Caco-2 (cell line): Measurements from ENCODE around the gene JAKMIP3. TPM values are rescaled to one million over a fixed set of nuclear protein-coding genes. Genes with fewer than 3 reads are reported as not detected.
"Not testable (repeated sequence)": the region's sequence is repeated elsewhere in the genome, so short reads cannot be mapped to it uniquely, and the experiment has no call there.

Source experiments
- BruUV-seq: library from RNA; stranded (reverse); fragments of 400-500 nt; replicated peaks from 2 replicates; lab custom pipeline; 2021; lab: Mats Ljungman, UMichigan
- CTCF ChIA-PET: fragments of 300-600 bp; sonication (Branson Sonifier 250); formaldehyde crosslinking; loops from one replicate; lab custom pipeline; 2022; ENCODE audit warnings: antibody characterized with exemption; lab: Charles Lee
- POLR2A ChIA-PET: fragments of 300-600 bp; sonication (Branson Sonifier 250); formaldehyde crosslinking; loops from one replicate; lab custom pipeline; 2022; ENCODE audit warnings: antibody characterized with exemption; lab: Charles Lee
- DNase-seq, 2 experiments: peaks; one replicate each; pipeline versions ENCODE4 v3.0.0 to v3.0.0-alpha.2; 2020 to 2022
- H3K27me3 ChIP-seq: replicated peaks from 2 replicates; pipeline ENCODE4 v1.6.0; 2011; ENCODE audit warnings: low read length; ENCODE audit not compliant: control insufficient read depth, insufficient read depth
- H3K36me3 ChIP-seq: 2 replicates; pipeline ENCODE4 v1.5.1; 2011; ENCODE audit warnings: low read length; ENCODE audit not compliant: control insufficient read depth, insufficient read depth
- H3K4me1 ChIP-seq: fragments of 250-450 bp; sonication (Bioruptor Pico); 2 replicates; pipeline ENCODE4 v1.5.1; 2020; ENCODE audit warnings: mild to moderate bottlenecking
- H3K4me3 ChIP-seq: 2 replicates; pipeline ENCODE4 v1.5.1; 2011; ENCODE audit warnings: low read depth, mild to moderate bottlenecking, control low read depth, low read length
- H3K9me3 ChIP-seq: fragments of 250-450 bp; sonication (Bioruptor Pico); 2 replicates; pipeline ENCODE4 v1.5.1; 2020; ENCODE audit warnings: mild to moderate bottlenecking, moderate library complexity
- H3K27ac Mint-ChIP-seq: one replicate; pipeline ENCODE4 v1.8.0; 2022; ENCODE audit warnings: mixed read lengths; ENCODE audit not compliant: unreplicated experiment
- H3K27me3 Mint-ChIP-seq: one replicate; pipeline ENCODE4 v1.8.0; 2022; ENCODE audit warnings: mixed read lengths; ENCODE audit not compliant: insufficient read depth, unreplicated experiment
- H3K36me3 Mint-ChIP-seq: one replicate; pipeline ENCODE4 v1.8.0; 2022; ENCODE audit warnings: mild to moderate bottlenecking, mixed read lengths; ENCODE audit not compliant: insufficient read depth, unreplicated experiment
- H3K4me1 Mint-ChIP-seq: one replicate; pipeline ENCODE4 v1.8.0; 2022; ENCODE audit warnings: low read depth, mixed read lengths; ENCODE audit not compliant: unreplicated experiment
- H3K4me3 Mint-ChIP-seq: one replicate; pipeline ENCODE4 v1.8.0; 2022; ENCODE audit warnings: mild to moderate bottlenecking, moderate library complexity, mixed read lengths; ENCODE audit not compliant: unreplicated experiment
- H3K9me3 Mint-ChIP-seq: one replicate; pipeline ENCODE4 v1.8.0; 2022; ENCODE audit warnings: mixed read lengths; ENCODE audit not compliant: unreplicated experiment
- intact Hi-C: fragments of 100-400 bp; cut with micrococcal nuclease; formaldehyde crosslinking; loops from one replicate; pipeline ENCODE4 v1.10.0; 2022; ENCODE audit not compliant: unreplicated experiment
- total RNA-seq: library from RNA; stranded (reverse); gene quantifications from 2 replicates; pipeline ENCODE4 v1.2.3, GENCODE V29; 2022
- TF ChIP-seq, protein P1 (sequence below), 2 experiments: fragments of 200-600 bp in 1 of 2; IDR thresholded peaks; 1 replicate in 1 of 2; 2 replicates in 1 of 2; pipeline versions ENCODE4 v1.5.1 to v1.8.0; 2011 to 2022; ENCODE audit warnings: antibody characterized with exemption in 1 of 2, control low read depth in 1 of 2, inconsistent platforms in 1 of 2, low read depth in 1 of 2, low read length in 1 of 2, mild to moderate bottlenecking in 1 of 2, moderate library complexity in 1 of 2; ENCODE audit not compliant: insufficient read depth in 1 of 2, severe bottlenecking in 1 of 2, unreplicated experiment in 1 of 2

Gene JAKMIP3
- total RNA-seq, 1 experiment from 2014 or later, result 0.50 TPM

DNA sequence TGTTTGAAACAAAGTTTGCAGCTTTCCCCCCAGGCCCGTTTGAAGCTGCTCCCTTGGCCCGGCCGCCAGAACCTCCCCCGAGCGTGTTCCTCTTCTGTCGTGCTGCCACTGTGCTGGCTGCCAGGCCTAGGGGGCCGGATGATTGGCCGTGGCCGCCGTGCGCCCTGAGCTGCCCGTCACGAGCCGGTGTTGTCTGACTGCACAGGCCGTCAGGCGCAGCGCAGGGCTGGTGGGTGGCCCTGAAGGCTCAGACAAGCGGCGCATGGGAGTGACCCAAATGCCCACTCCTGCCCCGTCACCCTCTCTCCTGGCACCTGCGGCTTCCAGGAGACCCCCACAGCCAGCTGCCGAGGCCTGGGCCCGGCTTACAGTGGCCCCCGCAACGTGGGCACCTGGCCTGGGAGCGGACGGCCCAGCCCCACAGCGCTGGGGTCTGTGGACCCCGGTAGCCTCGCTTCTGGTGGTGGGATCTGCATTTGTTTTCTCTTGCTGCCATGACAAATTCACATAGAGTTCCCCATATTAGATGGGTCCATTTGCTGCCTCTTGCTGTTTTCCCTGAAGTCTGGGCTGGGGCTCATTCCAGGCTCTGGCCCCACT, 13.1 kb downstream of the JAKMIP3 start:
- Mint-ChIP-seq H3K9me3 (no peaks in the 10 kb centered on the region), H3K27me3 (peaks cover 4% of the 10 kb centered on the region), H3K27ac (no peak overlapping the region), H3K4me1 (no peaks in the 10 kb centered on the region), H3K36me3 (no peaks in the 10 kb centered on the region), H3K4me3 (no peak overlapping the region)
- Histone ChIP-seq H3K4me3 (no peak overlapping the region), H3K9me3 (no peaks in the 10 kb centered on the region; the same call in 1 of the 2 replicates), H3K4me1 (no peaks in the 10 kb centered on the region), H3K27me3 (no peaks in the 10 kb centered on the region; the same call in 1 of the 2 replicates), H3K36me3 (no peaks in the 10 kb centered on the region)
- TF ChIP-seq, protein P1, sequence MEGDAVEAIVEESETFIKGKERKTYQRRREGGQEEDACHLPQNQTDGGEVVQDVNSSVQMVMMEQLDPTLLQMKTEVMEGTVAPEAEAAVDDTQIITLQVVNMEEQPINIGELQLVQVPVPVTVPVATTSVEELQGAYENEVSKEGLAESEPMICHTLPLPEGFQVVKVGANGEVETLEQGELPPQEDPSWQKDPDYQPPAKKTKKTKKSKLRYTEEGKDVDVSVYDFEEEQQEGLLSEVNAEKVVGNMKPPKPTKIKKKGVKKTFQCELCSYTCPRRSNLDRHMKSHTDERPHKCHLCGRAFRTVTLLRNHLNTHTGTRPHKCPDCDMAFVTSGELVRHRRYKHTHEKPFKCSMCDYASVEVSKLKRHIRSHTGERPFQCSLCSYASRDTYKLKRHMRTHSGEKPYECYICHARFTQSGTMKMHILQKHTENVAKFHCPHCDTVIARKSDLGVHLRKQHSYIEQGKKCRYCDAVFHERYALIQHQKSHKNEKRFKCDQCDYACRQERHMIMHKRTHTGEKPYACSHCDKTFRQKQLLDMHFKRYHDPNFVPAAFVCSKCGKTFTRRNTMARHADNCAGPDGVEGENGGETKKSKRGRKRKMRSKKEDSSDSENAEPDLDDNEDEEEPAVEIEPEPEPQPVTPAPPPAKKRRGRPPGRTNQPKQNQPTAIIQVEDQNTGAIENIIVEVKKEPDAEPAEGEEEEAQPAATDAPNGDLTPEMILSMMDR (IDR thresholded peaks at IDR 0.05; ENCODE audit: insufficient read depth in 1 of 2, low read depth in 1 of 2, low read length in 1 of 2, severe bottlenecking in 1 of 2, unreplicated experiment in 1 of 2), result no peak
- no TSS peak for BruUV-seq
- DNase-seq, result no peak
- CTCF ChIA-PET, result no interaction called here
- intact Hi-C loops, result no loop called here
- POLR2A ChIA-PET, result no interaction called here

DNA sequence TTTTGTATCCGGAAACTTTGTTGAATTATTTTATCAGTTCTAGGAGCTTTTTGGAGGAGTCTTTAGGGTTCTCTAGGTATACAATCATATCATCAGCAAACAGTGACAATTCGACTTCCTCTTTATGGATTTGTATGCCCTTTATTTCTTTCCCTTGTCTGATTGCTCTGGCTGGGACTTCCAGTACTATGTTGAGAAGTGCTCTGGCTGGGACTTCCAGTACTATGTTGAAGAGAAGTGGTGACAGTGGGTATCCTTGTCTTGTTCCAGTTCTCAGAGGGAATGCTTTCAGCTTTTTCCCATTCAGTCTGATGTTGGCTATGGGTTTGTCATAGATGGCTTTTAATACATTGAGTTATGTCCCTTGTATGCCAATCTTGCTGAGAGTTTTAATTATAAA, 18.6 kb downstream of the JAKMIP3 start:
- not testable (repeated sequence) for BruUV-seq, DNase-seq

DNA sequence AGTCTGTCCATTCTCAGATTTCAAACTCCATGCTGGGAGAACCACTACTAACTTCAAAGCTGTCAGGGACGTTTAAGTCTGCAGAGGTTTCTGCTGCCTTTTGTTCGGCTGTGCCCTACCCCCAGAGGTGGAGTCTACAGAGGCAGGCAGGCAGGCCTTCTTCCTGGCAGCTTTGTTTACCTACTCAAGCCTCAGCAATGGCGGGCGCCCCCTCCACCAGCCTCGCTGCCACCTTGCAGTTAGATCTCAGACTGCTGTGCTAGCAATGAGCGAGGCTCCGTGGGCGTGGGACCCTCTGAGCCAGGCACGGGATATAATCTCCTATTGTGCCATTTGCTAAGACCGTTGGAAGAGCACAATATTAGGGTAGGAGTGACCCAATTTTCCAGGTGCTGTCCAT, 27.5 kb downstream of the JAKMIP3 start:
- POLR2A ChIA-PET, H3K27ac Mint-ChIP-seq, BruUV-seq, intact Hi-C loops, H3K9me3 ChIP-seq, H3K9me3 Mint-ChIP-seq, H3K36me3 Mint-ChIP-seq, H3K4me1 ChIP-seq, H3K36me3 ChIP-seq, H3K4me3 Mint-ChIP-seq, CTCF ChIA-PET, H3K4me3 ChIP-seq, DNase-seq, H3K4me1 Mint-ChIP-seq, H3K27me3 ChIP-seq: not testable (repeated sequence)
- peaks cover 12% of the 10 kb centered on the region for H3K27me3 Mint-ChIP-seq

More for the DNA sequence above, 18.6 kb downstream of the JAKMIP3 start:
- H3K4me3 ChIP-seq, POLR2A ChIA-PET, H3K27me3 ChIP-seq, H3K4me1 ChIP-seq, H3K36me3 Mint-ChIP-seq, H3K9me3 ChIP-seq, intact Hi-C loops, H3K36me3 ChIP-seq, H3K27ac Mint-ChIP-seq, H3K27me3 Mint-ChIP-seq, CTCF ChIA-PET, H3K4me1 Mint-ChIP-seq, H3K4me3 Mint-ChIP-seq: not testable (repeated sequence)
- peaks cover 12% of the 10 kb centered on the region for H3K9me3 Mint-ChIP-seq

DNA sequence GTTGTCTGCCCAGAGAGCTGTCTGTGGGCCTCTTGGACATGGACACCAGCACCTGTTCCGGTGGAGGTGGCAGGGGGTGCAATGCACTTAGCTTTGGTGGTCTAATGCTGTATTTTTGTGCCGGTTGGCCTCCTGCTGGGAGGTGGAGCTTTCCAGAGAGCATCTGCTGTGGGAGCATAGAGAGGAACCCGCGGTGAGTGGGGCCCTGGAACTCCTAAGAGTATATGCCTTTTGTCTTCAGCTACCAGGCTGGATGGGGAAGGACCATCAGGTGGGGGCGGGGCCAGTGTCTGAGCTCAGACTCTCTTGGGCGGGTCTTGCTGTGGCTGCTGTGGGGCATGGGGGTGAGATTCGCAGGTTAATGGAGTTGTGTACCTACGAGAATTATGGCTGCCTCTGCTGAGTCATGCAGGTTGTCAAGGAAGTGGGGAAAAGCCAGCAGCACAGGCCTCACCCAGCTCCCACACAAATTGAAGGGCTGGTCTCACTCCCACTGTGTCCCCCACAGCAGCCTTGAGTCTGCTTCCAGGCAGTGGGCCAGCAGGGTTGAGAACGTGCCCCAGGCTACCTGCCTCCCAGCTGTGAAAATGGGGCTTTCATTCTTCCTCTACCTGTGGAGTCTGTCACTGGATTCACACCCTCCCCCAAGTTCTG, 29.0 kb downstream of the JAKMIP3 start:
- Histone ChIP-seq H3K9me3 (no peaks in the 10 kb centered on the region), H3K36me3 (no peaks in the 10 kb centered on the region), H3K4me3 (no peak overlapping the region), H3K4me1 (peaks cover 6% of the 10 kb centered on the region; the same call in 1 of the 2 replicates), H3K27me3 (no peaks in the 10 kb centered on the region)
- no TSS peak for BruUV-seq
- Mint-ChIP-seq H3K36me3 (no peaks in the 10 kb centered on the region), H3K9me3 (no peaks in the 10 kb centered on the region), H3K4me3 (no peak overlapping the region), H3K27me3 (peaks cover 12% of the 10 kb centered on the region), H3K27ac (no peak overlapping the region), H3K4me1 (no peaks in the 10 kb centered on the region)
- TF ChIP-seq, protein P1 (IDR thresholded peaks at IDR 0.05; ENCODE audit: insufficient read depth in 1 of 2, low read depth in 1 of 2, low read length in 1 of 2, severe bottlenecking in 1 of 2, unreplicated experiment in 1 of 2), result no peak
- intact Hi-C loops, result no loop called here
- DNase-seq, result no peak
- ChIA-PET POLR2A (no interaction called here), CTCF (no interaction called here)
